ENCODE data around the gene TTC17. TPM values are rescaled to one million over a fixed set of nuclear protein-coding genes. Genes with fewer than 3 reads are reported as not detected.

Gene TTC17
- total RNA-seq, 1 experiment from 2014 or later: 175 TPM

GRCh38 chr11:43381802-43382201 lies 23.1 kb downstream of the TTC17 start:
- intact Hi-C loops (cut with micrococcal nuclease; ENCODE audit: unreplicated experiment): no loop called here
- Histone ChIP-seq H3K4me1 (ENCODE audit: insufficient read depth, low read length, poor library complexity, severe bottlenecking) (no peaks in the 10 kb centered on the region), H3K4me3 (ENCODE audit: low read depth, low read length, poor library complexity, severe bottlenecking) (no peak overlapping the region), H3K9me3 (ENCODE audit: low read depth, low read length, poor library complexity, severe bottlenecking) (no peaks in the 10 kb centered on the region), H3K36me3 (ENCODE audit: insufficient read depth, low read length, poor library complexity, severe bottlenecking) (peaks cover 38% of the 10 kb centered on the region), H3K27me3 (replicated peaks; ENCODE audit: insufficient read depth, low read depth, low read length, poor library complexity) (no peaks in the 10 kb centered on the region), H3K27ac (ENCODE audit: low read depth, low read length, poor library complexity, severe bottlenecking) (no peak overlapping the region)
- ChIA-PET CTCF (no interaction called here), POLR2A (ENCODE audit: low non-redundant PET) (no interaction called here)
- TSS peak; percentile 5 for BruUV-seq (replicated peaks)
- TF ChIP-seq EZH2 (IDR thresholded peaks at IDR 0.05; ENCODE audit: borderline replicate concordance, low read depth, low read length, poor library complexity, severe bottlenecking): no peak
- TF ChIP-seq CTCF (conservative IDR thresholded peaks at IDR 0.05; ENCODE audit: low read depth, low read length): no peak
- DNase-seq (ENCODE audit: low spot score): no peak

DNA sequence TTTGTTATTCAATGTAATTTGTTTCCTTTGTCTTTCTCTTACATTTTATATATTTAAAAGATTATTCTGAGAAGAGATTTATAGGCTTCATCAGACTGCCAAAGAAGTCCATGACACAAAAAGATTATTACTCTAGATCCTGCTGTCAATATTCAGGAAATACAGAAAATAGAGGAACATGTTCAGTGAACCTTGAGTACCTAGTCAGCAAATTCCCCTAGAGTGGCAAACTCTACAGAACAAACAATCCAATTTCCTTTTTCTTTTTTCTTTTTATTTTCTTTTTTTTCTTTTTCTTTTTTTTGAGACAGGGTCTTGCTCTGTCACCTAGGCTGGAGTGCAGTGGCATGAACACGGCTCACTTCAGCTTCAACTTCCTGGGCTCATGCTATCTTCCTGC lies 23.9 kb downstream of the TTC17 start:
- Histone ChIP-seq H3K36me3 (ENCODE audit: insufficient read depth, low read length, poor library complexity, severe bottlenecking) (peaks cover 40% of the 10 kb centered on the region), H3K4me3 (ENCODE audit: low read depth, low read length, poor library complexity, severe bottlenecking) (no peak overlapping the region), H3K9me3 (ENCODE audit: low read depth, low read length, poor library complexity, severe bottlenecking) (no peaks in the 10 kb centered on the region), H3K27me3 (replicated peaks; ENCODE audit: insufficient read depth, low read depth, low read length, poor library complexity) (no peaks in the 10 kb centered on the region), H3K27ac (ENCODE audit: low read depth, low read length, poor library complexity, severe bottlenecking) (peak overlapping the region; percentile 7), H3K4me1 (ENCODE audit: insufficient read depth, low read length, poor library complexity, severe bottlenecking) (no peaks in the 10 kb centered on the region)
- no peak for DNase-seq (ENCODE audit: low spot score)
- TF ChIP-seq CTCF (conservative IDR thresholded peaks at IDR 0.05; ENCODE audit: low read depth, low read length) (no peak), EZH2 (IDR thresholded peaks at IDR 0.05; ENCODE audit: borderline replicate concordance, low read depth, low read length, poor library complexity, severe bottlenecking) (no peak)
- POLR2A ChIA-PET (ENCODE audit: low non-redundant PET): no interaction called here
- CTCF ChIA-PET: no interaction called here
- no TSS peak for BruUV-seq (replicated peaks)
- intact Hi-C loops (cut with micrococcal nuclease; ENCODE audit: unreplicated experiment): no loop called here

GRCh38 chr11:43384393-43384792 lies 25.7 kb downstream of the TTC17 start:
- POLR2A ChIA-PET (ENCODE audit: low non-redundant PET): no interaction called here
- no peak for DNase-seq (ENCODE audit: low spot score)
- no TSS peak for BruUV-seq (replicated peaks)
- intact Hi-C loops (cut with micrococcal nuclease; ENCODE audit: unreplicated experiment): no loop called here
- no peaks in the 10 kb centered on the region for H3K4me1 ChIP-seq (ENCODE audit: insufficient read depth, low read length, poor library complexity, severe bottlenecking)
- CTCF ChIA-PET: no interaction called here
- H3K9me3 ChIP-seq (ENCODE audit: low read depth, low read length, poor library complexity, severe bottlenecking): no peaks in the 10 kb centered on the region
- H3K36me3 ChIP-seq (ENCODE audit: insufficient read depth, low read length, poor library complexity, severe bottlenecking): peaks cover 46% of the 10 kb centered on the region
- H3K27me3 ChIP-seq (replicated peaks; ENCODE audit: insufficient read depth, low read depth, low read length, poor library complexity): no peaks in the 10 kb centered on the region
- TF ChIP-seq EZH2 (IDR thresholded peaks at IDR 0.05; ENCODE audit: borderline replicate concordance, low read depth, low read length, poor library complexity, severe bottlenecking) (no peak), CTCF (conservative IDR thresholded peaks at IDR 0.05; ENCODE audit: low read depth, low read length) (no peak)
- no peak overlapping the region for H3K27ac ChIP-seq (ENCODE audit: low read depth, low read length, poor library complexity, severe bottlenecking)
- H3K4me3 ChIP-seq (ENCODE audit: low read depth, low read length, poor library complexity, severe bottlenecking): no peak overlapping the region

Measured in A673 (cell line).